Endothelial cell of umbilical vein (primary cell): ENCODE results near the gene GTF2H1.

Experiments
- EZH2 ChIP-seq: IDR thresholded peaks from 2 replicates; pipeline ENCODE4 v1.6.1; 2012; ENCODE audit warnings: borderline replicate concordance, low read depth, mild to moderate bottlenecking, moderate library complexity, low read length, inconsistent platforms; ENCODE audit not compliant: severe bottlenecking
- JUN ChIP-seq: IDR thresholded peaks from 2 replicates; pipeline ENCODE4 v1.6.1; 2011; ENCODE audit warnings: borderline replicate concordance, low read depth; ENCODE audit not compliant: insufficient read length, insufficient read depth
- MYC ChIP-seq: IDR thresholded peaks from one replicate; pipeline ENCODE4 v1.6.1; 2011; ENCODE audit warnings: mild to moderate bottlenecking, low read depth, low read length
- POLR2A ChIP-seq: IDR thresholded peaks from 2 replicates; pipeline ENCODE4 v1.6.1; 2012; ENCODE audit warnings: low read depth, mild to moderate bottlenecking, control low read depth, low read length
- POLR2AphosphoS5 ChIP-seq: IDR thresholded peaks from 2 replicates; pipeline ENCODE4 v1.6.1; 2012; ENCODE audit warnings: low read depth, mild to moderate bottlenecking, control low read depth, low read length, moderate library complexity; ENCODE audit not compliant: insufficient read depth
- TF ChIP-seq, protein P1 (sequence below), 2 donors: IDR thresholded peaks; 1 replicate in 1 of 2; 2 replicates in 1 of 2; pipeline ENCODE4 v1.5.1; 2011; ENCODE audit warnings: low read length in 2 of 2, mild to moderate bottlenecking in 2 of 2, moderate library complexity in 2 of 2, control low read depth in 1 of 2, inconsistent platforms in 1 of 2, low read depth in 1 of 2; ENCODE audit not compliant: insufficient read depth in 1 of 2; ENCODE audit errors: extremely low read depth in 1 of 2
- TF ChIP-seq, protein P2 (sequence below): IDR thresholded peaks from 2 replicates; pipeline ENCODE4 v1.6.1; 2011; ENCODE audit not compliant: insufficient read depth, insufficient read length

DNA sequence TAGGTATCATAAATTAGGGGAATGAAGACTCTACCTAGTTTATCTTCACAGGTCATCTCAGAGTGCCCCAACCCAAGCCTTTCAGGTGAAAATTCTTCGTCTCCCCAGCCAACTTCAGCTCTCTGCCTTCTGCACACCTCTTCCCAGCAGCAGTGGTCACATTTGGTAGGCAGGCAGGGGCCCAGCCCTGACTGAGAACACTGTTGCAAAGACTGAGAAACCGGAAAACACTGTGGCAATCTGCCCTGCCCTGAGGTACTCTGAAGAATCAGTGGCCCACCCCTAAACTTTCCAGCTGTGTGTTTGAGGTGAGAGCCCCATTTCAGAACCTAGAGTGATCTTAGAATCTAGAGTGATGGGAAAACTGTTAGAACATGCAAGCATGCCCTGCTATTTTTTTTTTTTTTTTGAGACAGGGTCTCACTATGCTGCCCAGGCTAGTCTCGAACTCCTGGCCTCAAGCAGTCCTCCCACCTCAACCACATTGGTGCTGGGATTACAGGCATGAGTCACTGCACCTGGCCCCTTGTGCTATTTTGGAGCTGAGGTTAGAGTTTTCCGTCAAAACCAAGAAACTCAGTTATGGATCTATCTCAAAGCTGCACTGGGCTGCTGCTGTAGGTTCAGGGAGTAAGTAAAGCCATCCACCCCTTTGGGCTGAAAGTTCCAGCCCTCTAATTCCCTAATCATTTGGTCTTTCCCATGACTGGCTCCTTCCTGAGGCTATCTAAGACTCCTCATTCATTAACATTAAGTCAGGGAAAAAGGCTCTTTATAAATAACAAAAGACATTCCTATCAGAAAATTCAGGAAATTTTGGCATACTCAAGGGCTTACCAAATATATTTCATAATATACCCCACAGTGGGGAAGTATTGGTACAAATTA, 70.3 kb downstream of the GTF2H1 start:
- TF ChIP-seq, protein P1, sequence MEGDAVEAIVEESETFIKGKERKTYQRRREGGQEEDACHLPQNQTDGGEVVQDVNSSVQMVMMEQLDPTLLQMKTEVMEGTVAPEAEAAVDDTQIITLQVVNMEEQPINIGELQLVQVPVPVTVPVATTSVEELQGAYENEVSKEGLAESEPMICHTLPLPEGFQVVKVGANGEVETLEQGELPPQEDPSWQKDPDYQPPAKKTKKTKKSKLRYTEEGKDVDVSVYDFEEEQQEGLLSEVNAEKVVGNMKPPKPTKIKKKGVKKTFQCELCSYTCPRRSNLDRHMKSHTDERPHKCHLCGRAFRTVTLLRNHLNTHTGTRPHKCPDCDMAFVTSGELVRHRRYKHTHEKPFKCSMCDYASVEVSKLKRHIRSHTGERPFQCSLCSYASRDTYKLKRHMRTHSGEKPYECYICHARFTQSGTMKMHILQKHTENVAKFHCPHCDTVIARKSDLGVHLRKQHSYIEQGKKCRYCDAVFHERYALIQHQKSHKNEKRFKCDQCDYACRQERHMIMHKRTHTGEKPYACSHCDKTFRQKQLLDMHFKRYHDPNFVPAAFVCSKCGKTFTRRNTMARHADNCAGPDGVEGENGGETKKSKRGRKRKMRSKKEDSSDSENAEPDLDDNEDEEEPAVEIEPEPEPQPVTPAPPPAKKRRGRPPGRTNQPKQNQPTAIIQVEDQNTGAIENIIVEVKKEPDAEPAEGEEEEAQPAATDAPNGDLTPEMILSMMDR (IDR thresholded peaks at IDR 0.05; ENCODE audit: extremely low read depth in 1 of 2, insufficient read depth in 1 of 2, low read depth in 1 of 2, low read length in 2 of 2) = no peak
- TF ChIP-seq MYC (no peak), POLR2AphosphoS5 (no peak), POLR2A (no peak), JUN (no peak), EZH2 (no peak)
- TF ChIP-seq, protein P2, sequence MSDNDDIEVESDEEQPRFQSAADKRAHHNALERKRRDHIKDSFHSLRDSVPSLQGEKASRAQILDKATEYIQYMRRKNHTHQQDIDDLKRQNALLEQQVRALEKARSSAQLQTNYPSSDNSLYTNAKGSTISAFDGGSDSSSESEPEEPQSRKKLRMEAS = no peak
